H9 (cell line): ENCODE measurements around the gene EIF1B. TPM values are rescaled to one million over a fixed set of nuclear protein-coding genes. Genes with fewer than 3 reads are reported as not detected.

Source experiments
- DNase-seq: peaks from one replicate; pipeline ENCODE4 v3.0.0-alpha.2; 2017
- H2AFZ ChIP-seq: one replicate; pipeline ENCODE4 v1.6.1; 2013; ENCODE audit warnings: mild to moderate bottlenecking, low read length, control low read depth, moderate library complexity
- H2AK5ac ChIP-seq: 2 replicates; pipeline ENCODE4 v1.6.1; 2013; ENCODE audit warnings: low read length, control low read depth, mixed read lengths; ENCODE audit not compliant: insufficient read length
- H2BK120ac ChIP-seq: one replicate; pipeline ENCODE4 v1.6.1; 2013; ENCODE audit warnings: low read depth, mild to moderate bottlenecking, low read length, control low read depth, inconsistent platforms; ENCODE audit not compliant: poor library complexity, severe bottlenecking
- H2BK12ac ChIP-seq: 2 replicates; pipeline ENCODE4 v1.6.1; 2013; ENCODE audit warnings: low read length, control low read depth, mixed read lengths, low read depth; ENCODE audit not compliant: insufficient read length
- H2BK15ac ChIP-seq: 2 replicates; pipeline ENCODE4 v1.6.1; 2013; ENCODE audit warnings: low read depth, low read length, control low read depth
- H2BK20ac ChIP-seq: one replicate; pipeline ENCODE4 v1.6.1; 2013; ENCODE audit warnings: low read depth, mild to moderate bottlenecking, low read length, control low read depth, inconsistent platforms; ENCODE audit not compliant: poor library complexity, severe bottlenecking
- H2BK5ac ChIP-seq: 2 replicates; pipeline ENCODE4 v1.6.1; 2013; ENCODE audit warnings: low read length, control low read depth, mixed read lengths; ENCODE audit not compliant: insufficient read length
- H3K14ac ChIP-seq: 2 replicates; pipeline ENCODE4 v1.6.1; 2013; ENCODE audit warnings: low read length, control low read depth; ENCODE audit not compliant: insufficient read depth
- H3K18ac ChIP-seq: 2 replicates; pipeline ENCODE4 v1.6.1; 2013; ENCODE audit warnings: low read depth, mild to moderate bottlenecking, mixed read lengths, low read length, control low read depth; ENCODE audit not compliant: insufficient read length
- H3K23ac ChIP-seq: 2 replicates; pipeline ENCODE4 v1.6.1; 2013; ENCODE audit warnings: low read length, control low read depth, mixed read lengths, low read depth; ENCODE audit not compliant: insufficient read length
- H3K23me2 ChIP-seq: 2 replicates; pipeline ENCODE4 v1.6.1; 2013; ENCODE audit warnings: low read depth, mild to moderate bottlenecking, mixed read lengths, low read length, control low read depth; ENCODE audit not compliant: insufficient read length, poor library complexity, severe bottlenecking
- H3K27ac ChIP-seq: 2 replicates; pipeline ENCODE4 v1.5.1; 2013; ENCODE audit warnings: low read length, control low read depth, mixed read lengths, low read depth; ENCODE audit not compliant: insufficient read length
- H3K27me3 ChIP-seq: 2 replicates; pipeline ENCODE4 v1.6.1; 2013; ENCODE audit warnings: low read length, control low read depth, inconsistent platforms; ENCODE audit not compliant: insufficient read depth
- H3K4ac ChIP-seq: 2 replicates; pipeline ENCODE4 v1.6.1; 2013; ENCODE audit warnings: low read depth, mild to moderate bottlenecking, control low read depth, inconsistent platforms, low read length, moderate library complexity
- H3K4me1 ChIP-seq: 2 replicates; pipeline ENCODE4 v1.6.1; 2013; ENCODE audit warnings: low read length, control low read depth, inconsistent platforms; ENCODE audit not compliant: insufficient read depth
- H3K4me2 ChIP-seq: 2 replicates; pipeline ENCODE4 v1.6.1; 2013; ENCODE audit warnings: low read length, control low read depth, mixed read lengths; ENCODE audit not compliant: insufficient read length, insufficient read depth
- H3K56ac ChIP-seq: 2 replicates; pipeline ENCODE4 v1.6.1; 2013; ENCODE audit warnings: low read depth, mild to moderate bottlenecking, mixed read lengths, low read length, control low read depth; ENCODE audit not compliant: insufficient read length
- H3K79me1 ChIP-seq: 2 replicates; pipeline ENCODE4 v1.6.1; 2013; ENCODE audit warnings: low read depth, mild to moderate bottlenecking, moderate library complexity, low read length, control low read depth, inconsistent platforms; ENCODE audit not compliant: insufficient read depth, poor library complexity, severe bottlenecking
- H3K79me2 ChIP-seq: 2 replicates; pipeline ENCODE4 v1.6.1; 2013; ENCODE audit warnings: low read length, control low read depth, inconsistent platforms; ENCODE audit not compliant: insufficient read depth
- H3K9ac ChIP-seq: 2 replicates; pipeline ENCODE4 v1.6.1; 2013; ENCODE audit warnings: low read length, control low read depth, mixed read lengths; ENCODE audit not compliant: insufficient read length; ENCODE audit errors: extremely low read depth
- H3K9me3 ChIP-seq: one replicate; pipeline ENCODE4 v1.6.1; 2013; ENCODE audit warnings: low read depth, low read length, inconsistent platforms; ENCODE audit not compliant: control insufficient read depth
- H3T11ph ChIP-seq: one replicate; pipeline ENCODE4 v1.6.1; 2013; ENCODE audit warnings: mild to moderate bottlenecking, low read length, control low read depth, inconsistent platforms
- H4K20me1 ChIP-seq: one replicate; pipeline ENCODE4 v1.6.1; 2013; ENCODE audit not compliant: control insufficient read depth, insufficient read length, insufficient read depth
- H4K5ac ChIP-seq: 2 replicates; pipeline ENCODE4 v1.6.1; 2013; ENCODE audit warnings: low read depth, mild to moderate bottlenecking, mixed read lengths, low read length, control low read depth; ENCODE audit not compliant: insufficient read length
- H4K8ac ChIP-seq: replicated peaks from 2 replicates; pipeline ENCODE4 v1.6.1; 2013; ENCODE audit warnings: low read length, control low read depth, mixed read lengths, low read depth; ENCODE audit not compliant: insufficient read length
- H4K91ac ChIP-seq: 2 replicates; pipeline ENCODE4 v1.6.1; 2013; ENCODE audit warnings: low read depth, mild to moderate bottlenecking, moderate library complexity, mixed read lengths, low read length, control low read depth; ENCODE audit not compliant: insufficient read length
- H3K27ac Mint-ChIP-seq, 3 experiments: 2 replicates in 2 of 3; 3 replicates in 1 of 3; pipeline ENCODE4 v1.8.0; 2020 to 2021; ENCODE audit warnings: mixed read lengths in 3 of 3, mild to moderate bottlenecking in 1 of 3, moderate library complexity in 1 of 3
- H3K27me3 Mint-ChIP-seq: 2 replicates; pipeline ENCODE4 v1.8.0; 2021; ENCODE audit warnings: low read depth, mild to moderate bottlenecking, moderate library complexity, mixed read lengths
- H3K36me3 Mint-ChIP-seq, 3 experiments: 2 replicates in 2 of 3; 3 replicates in 1 of 3; pipeline ENCODE4 v1.8.0; 2020 to 2021; ENCODE audit warnings: low read depth in 3 of 3, mixed read lengths in 3 of 3; ENCODE audit not compliant: insufficient read depth in 1 of 3
- H3K4me1 Mint-ChIP-seq, 2 experiments: 2 replicates each; pipeline ENCODE4 v1.8.0; 2020; ENCODE audit warnings: mixed read lengths in 2 of 2
- H3K4me3 Mint-ChIP-seq, 2 experiments: 2 replicates in 1 of 2; 3 replicates in 1 of 2; pipeline ENCODE4 v1.8.0; 2020 to 2021; ENCODE audit warnings: mild to moderate bottlenecking in 2 of 2, mixed read lengths in 2 of 2, moderate library complexity in 1 of 2
- H3K9me3 Mint-ChIP-seq, 2 experiments: 2 replicates in 1 of 2; 3 replicates in 1 of 2; pipeline ENCODE4 v1.8.0; 2020; ENCODE audit warnings: mild to moderate bottlenecking in 2 of 2, mixed read lengths in 2 of 2, moderate library complexity in 1 of 2
- WGBS: extraction: QIAGEN DNeasy Blood & Tissue Kit; methylation state at CpG from one replicate; pipeline ENCODE4 v1.1.7; 2013; ENCODE audit warnings: missing lambda C conversion rate, low lambda C conversion rate, mixed read lengths; ENCODE audit not compliant: insufficient read length; ENCODE audit errors: extremely low coverage; 5-methylcytosine and 5-hydroxymethylcytosine counted together
- total RNA-seq: library from RNA; stranded (reverse); gene quantifications from 2 replicates; pipeline ENCODE4 v1.2.1, GENCODE V29; 2021
- TF ChIP-seq, protein P1 (sequence below): fragments of 200-600 bp; sonication (generic); conservative IDR thresholded peaks from 3 replicates; pipeline ENCODE4 v1.8.0; 2021; ENCODE audit warnings: antibody characterized with exemption, mild to moderate bottlenecking

EIF1B gene
- total RNA-seq, 1 experiment from 2014 or later, result 133 TPM

DNA sequence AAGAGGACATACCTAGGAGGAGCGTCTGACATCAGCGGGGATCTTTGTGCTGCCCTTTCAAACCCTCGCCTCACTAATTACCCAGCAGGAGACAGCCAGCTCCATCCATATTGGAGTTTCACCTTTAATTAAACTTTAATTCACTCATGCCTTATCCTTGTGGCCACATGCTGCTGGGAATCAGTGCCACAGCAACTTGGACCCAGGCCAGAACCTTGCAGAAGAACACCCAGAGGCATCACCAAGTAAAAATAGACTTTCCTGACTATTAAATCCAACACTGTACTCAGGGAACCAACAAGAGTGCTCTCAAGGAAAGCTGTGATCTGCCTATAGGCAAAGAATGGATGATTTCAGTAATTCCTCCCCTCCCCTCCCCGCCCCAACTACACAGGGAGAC, 23.9 kb downstream of the EIF1B start:
- no peak overlapping the region for H2BK120ac ChIP-seq
- H3K9me3 ChIP-seq, result no peaks in the 10 kb centered on the region
- WGBS, result no CpG with 5 or more reads among the region's 4 CpGs
- H3K23me2 ChIP-seq, result no peaks in the 10 kb centered on the region
- H3K79me2 ChIP-seq, result no peaks in the 10 kb centered on the region
- no peaks in the 10 kb centered on the region for H3K27me3 Mint-ChIP-seq
- no peak overlapping the region for H4K91ac ChIP-seq
- 0 out of 5 replicates have a peak, but pooled peaks cover 0 to 1% of the 10 kb centered on the region in 2 experiments for H3K9me3 Mint-ChIP-seq
- H3K4me1 ChIP-seq, result 0 out of 2 replicates have a peak, but pooled peaks cover 1% of the 10 kb centered on the region
- no peaks in the 10 kb centered on the region for H3K27me3 ChIP-seq
- no peak overlapping the region for H3K14ac ChIP-seq
- H2BK20ac ChIP-seq, result no peak overlapping the region
- TF ChIP-seq, protein P1, sequence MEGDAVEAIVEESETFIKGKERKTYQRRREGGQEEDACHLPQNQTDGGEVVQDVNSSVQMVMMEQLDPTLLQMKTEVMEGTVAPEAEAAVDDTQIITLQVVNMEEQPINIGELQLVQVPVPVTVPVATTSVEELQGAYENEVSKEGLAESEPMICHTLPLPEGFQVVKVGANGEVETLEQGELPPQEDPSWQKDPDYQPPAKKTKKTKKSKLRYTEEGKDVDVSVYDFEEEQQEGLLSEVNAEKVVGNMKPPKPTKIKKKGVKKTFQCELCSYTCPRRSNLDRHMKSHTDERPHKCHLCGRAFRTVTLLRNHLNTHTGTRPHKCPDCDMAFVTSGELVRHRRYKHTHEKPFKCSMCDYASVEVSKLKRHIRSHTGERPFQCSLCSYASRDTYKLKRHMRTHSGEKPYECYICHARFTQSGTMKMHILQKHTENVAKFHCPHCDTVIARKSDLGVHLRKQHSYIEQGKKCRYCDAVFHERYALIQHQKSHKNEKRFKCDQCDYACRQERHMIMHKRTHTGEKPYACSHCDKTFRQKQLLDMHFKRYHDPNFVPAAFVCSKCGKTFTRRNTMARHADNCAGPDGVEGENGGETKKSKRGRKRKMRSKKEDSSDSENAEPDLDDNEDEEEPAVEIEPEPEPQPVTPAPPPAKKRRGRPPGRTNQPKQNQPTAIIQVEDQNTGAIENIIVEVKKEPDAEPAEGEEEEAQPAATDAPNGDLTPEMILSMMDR, result no peak
- no peaks in the 10 kb centered on the region for H3K36me3 Mint-ChIP-seq
- no peak overlapping the region for H3K18ac ChIP-seq
- no peak overlapping the region for H3T11ph ChIP-seq
- H2BK12ac ChIP-seq, result no peak overlapping the region
- H3K23ac ChIP-seq, result no peak overlapping the region
- no peak overlapping the region for H2BK15ac ChIP-seq
- no peak overlapping the region for H3K56ac ChIP-seq
- H3K4me3 Mint-ChIP-seq, result no peak overlapping the region
- H3K4me1 Mint-ChIP-seq, result peaks cover 26 to 27% of the 10 kb centered on the region in 2 experiments
- no peak for DNase-seq
- no peak overlapping the region for H2AK5ac ChIP-seq
- no peak overlapping the region for H3K9ac ChIP-seq
- no peak overlapping the region for H3K4me2 ChIP-seq
- no peak overlapping the region for H3K27ac ChIP-seq
- no peak overlapping the region for H4K5ac ChIP-seq
- no peaks in the 10 kb centered on the region for H4K20me1 ChIP-seq
- H3K4ac ChIP-seq, result no peak overlapping the region
- H3K79me1 ChIP-seq, result no peaks in the 10 kb centered on the region
- H2AFZ ChIP-seq, result no peak overlapping the region
- H2BK5ac ChIP-seq, result no peak overlapping the region
- H3K27ac Mint-ChIP-seq, result no peak overlapping the region
- H4K8ac ChIP-seq, result no peak overlapping the region
